HEK293 (cell line): ENCODE measurements around the gene CORO2B.

Experiments used
- CTCF ChIA-PET: fragments of 350-600 bp; formaldehyde crosslinking; extraction: SDS; loops from one replicate; lab custom pipeline; 2021; ENCODE audit warnings: antibody characterized with exemption; lab: Yijun Ruan, JAX
- POLR2A ChIA-PET: fragments of 300-600 bp; formaldehyde crosslinking; extraction: SDS; loops from one replicate; lab custom pipeline; 2020; ENCODE audit warnings: antibody characterized with exemption, inconsistent platforms; lab: Yijun Ruan, JAX
- H3K27ac ChIP-seq: fragments of 200-500 bp; sonication (Bioruptor generic); 2 replicates; pipeline ENCODE4 v1.5.1; 2014; ENCODE audit warnings: low read depth, low read length, control low read depth, inconsistent platforms; ENCODE audit errors: extremely low read depth
- H3K36me3 ChIP-seq, 2 experiments: fragments of 200-500 bp in 1 of 2; sonication (Bioruptor generic) in 1 of 2; 1 replicate in 1 of 2; 2 replicates in 1 of 2; pipeline ENCODE4 v1.5.1; 2014 to 2017; ENCODE audit warnings: inconsistent platforms in 2 of 2, low read length in 2 of 2; ENCODE audit not compliant: control insufficient read depth in 2 of 2, insufficient read depth in 1 of 2
- H3K4me1 ChIP-seq: fragments of 200-500 bp; sonication (Bioruptor generic); 2 replicates; pipeline ENCODE4 v1.5.1; 2014; ENCODE audit warnings: mild to moderate bottlenecking, low read length, inconsistent platforms; ENCODE audit not compliant: control insufficient read depth, insufficient read depth
- H3K4me3 ChIP-seq: 2 replicates; pipeline ENCODE4 v1.5.1; 2011; ENCODE audit warnings: low read depth, mild to moderate bottlenecking, control low read depth, low read length, moderate library complexity
- H3K9me3 ChIP-seq: fragments of 200-500 bp; sonication (Bioruptor generic); 2 replicates; pipeline ENCODE4 v1.5.1; 2014; ENCODE audit warnings: low read depth, low read length, inconsistent platforms; ENCODE audit not compliant: control insufficient read depth, insufficient read depth
- REPIN1 ChIP-seq: fragments of 450-650 bp; formaldehyde crosslinking; IDR thresholded peaks from 2 replicates; pipeline ENCODE4 v1.5.1; 2017; ENCODE audit warnings: missing biosample characterization, missing genetic modification characterization, low read depth
- ZBTB17 ChIP-seq: fragments of 450-650 bp; formaldehyde crosslinking; IDR thresholded peaks from 2 replicates; pipeline ENCODE4 v1.5.1; 2016; ENCODE audit warnings: missing biosample characterization, missing genetic modification characterization
- ZNF132 ChIP-seq: fragments of 450-650 bp; formaldehyde crosslinking; IDR thresholded peaks from 2 replicates; pipeline ENCODE4 v1.5.1; 2017; ENCODE audit warnings: missing biosample characterization, missing genetic modification characterization, borderline replicate concordance
- ZNF138 ChIP-seq: fragments of 450-650 bp; formaldehyde crosslinking; IDR thresholded peaks from 2 replicates; pipeline ENCODE4 v1.5.1; 2016; ENCODE audit warnings: missing biosample characterization, missing genetic modification characterization, borderline replicate concordance
- ZNF211 ChIP-seq: fragments of 450-650 bp; formaldehyde crosslinking; IDR thresholded peaks from 2 replicates; pipeline ENCODE4 v1.5.1; 2016; ENCODE audit warnings: low read depth, missing biosample characterization, missing genetic modification characterization
- ZNF221 ChIP-seq: fragments of 450-650 bp; formaldehyde crosslinking; IDR thresholded peaks from 2 replicates; pipeline ENCODE4 v1.5.1; 2017; ENCODE audit warnings: missing biosample characterization, missing genetic modification characterization, borderline replicate concordance
- ZNF302 ChIP-seq: fragments of 450-650 bp; formaldehyde crosslinking; IDR thresholded peaks from 2 replicates; pipeline ENCODE4 v1.5.1; 2016; ENCODE audit warnings: missing biosample characterization, missing genetic modification characterization, low read depth
- ZNF311 ChIP-seq: fragments of 450-650 bp; formaldehyde crosslinking; IDR thresholded peaks from 2 replicates; pipeline ENCODE4 v1.5.1; 2017; ENCODE audit warnings: missing biosample characterization, missing genetic modification characterization, borderline replicate concordance
- ZNF37A ChIP-seq: fragments of 450-650 bp; IDR thresholded peaks from 2 replicates; pipeline ENCODE4 v1.5.1; 2018; ENCODE audit warnings: missing biosample characterization, missing genetic modification characterization
- ZNF394 ChIP-seq: fragments of 450-650 bp; formaldehyde crosslinking; IDR thresholded peaks from 2 replicates; pipeline ENCODE4 v1.5.1; 2016; ENCODE audit warnings: missing biosample characterization, missing genetic modification characterization, mild to moderate bottlenecking, moderate library complexity, borderline replicate concordance
- ZNF48 ChIP-seq: fragments of 450-650 bp; formaldehyde crosslinking; IDR thresholded peaks from 2 replicates; pipeline ENCODE4 v1.5.1; 2016; ENCODE audit warnings: missing biosample characterization, missing genetic modification characterization
- ZNF501 ChIP-seq: fragments of 450-650 bp; formaldehyde crosslinking; IDR thresholded peaks from 2 replicates; pipeline ENCODE4 v1.5.1; 2016; ENCODE audit warnings: missing biosample characterization, missing genetic modification characterization
- ZNF521 ChIP-seq: fragments of 450-650 bp; formaldehyde crosslinking; IDR thresholded peaks from 2 replicates; pipeline ENCODE4 v1.5.1; 2017; ENCODE audit warnings: missing biosample characterization, mild to moderate bottlenecking, missing genetic modification characterization
- ZNF621 ChIP-seq: fragments of 450-650 bp; formaldehyde crosslinking; IDR thresholded peaks from 2 replicates; pipeline ENCODE4 v1.5.1; 2017; ENCODE audit warnings: missing biosample characterization, missing genetic modification characterization
- ZNF677 ChIP-seq: fragments of 450-650 bp; IDR thresholded peaks from 2 replicates; pipeline ENCODE4 v1.5.0; 2018; ENCODE audit warnings: missing biosample characterization, mild to moderate bottlenecking, missing genetic modification characterization, moderate library complexity
- ZNF692 ChIP-seq: fragments of 450-650 bp; formaldehyde crosslinking; IDR thresholded peaks from 2 replicates; pipeline ENCODE4 v1.5.1; 2016; ENCODE audit warnings: missing biosample characterization, missing genetic modification characterization
- ZNF777 ChIP-seq: fragments of 450-650 bp; formaldehyde crosslinking; IDR thresholded peaks from 2 replicates; pipeline ENCODE4 v1.5.1; 2017; ENCODE audit warnings: missing biosample characterization, missing genetic modification characterization, borderline replicate concordance
- ZNF792 ChIP-seq: fragments of 450-650 bp; formaldehyde crosslinking; IDR thresholded peaks from 2 replicates; pipeline ENCODE4 v1.5.1; 2016; ENCODE audit warnings: missing biosample characterization, missing genetic modification characterization
- ZNF837 ChIP-seq: fragments of 450-650 bp; formaldehyde crosslinking; IDR thresholded peaks from 2 replicates; pipeline ENCODE4 v1.5.1; 2016; ENCODE audit warnings: missing biosample characterization, missing genetic modification characterization
- ZXDB ChIP-seq: fragments of 450-650 bp; formaldehyde crosslinking; IDR thresholded peaks from 2 replicates; pipeline ENCODE4 v1.5.1; 2016; ENCODE audit warnings: missing biosample characterization, missing genetic modification characterization
- TF ChIP-seq, protein P1 (sequence below): fragments of 450-650 bp; formaldehyde crosslinking; IDR thresholded peaks from 2 replicates; pipeline ENCODE4 v1.5.1; 2017; ENCODE audit warnings: missing biosample characterization, missing genetic modification characterization
- TF ChIP-seq, protein P2 (sequence below): fragments of 450-650 bp; formaldehyde crosslinking; IDR thresholded peaks from 2 replicates; pipeline ENCODE4 v1.5.1; 2016; ENCODE audit warnings: missing biosample characterization, missing genetic modification characterization
- TF ChIP-seq, protein P3 (sequence below): fragments of 450-650 bp; formaldehyde crosslinking; IDR thresholded peaks from 2 replicates; pipeline ENCODE4 v1.5.1; 2016; ENCODE audit warnings: missing biosample characterization, missing genetic modification characterization
- TF ChIP-seq, protein P4 (sequence below): fragments of 450-650 bp; formaldehyde crosslinking; IDR thresholded peaks from 2 replicates; pipeline ENCODE4 v1.5.1; 2017; ENCODE audit warnings: missing biosample characterization, mild to moderate bottlenecking, missing genetic modification characterization, moderate library complexity
- TF ChIP-seq, protein P5 (sequence below): fragments of 450-650 bp; formaldehyde crosslinking; IDR thresholded peaks from 2 replicates; pipeline ENCODE4 v1.5.1; 2016; ENCODE audit warnings: missing biosample characterization, missing genetic modification characterization

The CORO2B gene

DNA sequence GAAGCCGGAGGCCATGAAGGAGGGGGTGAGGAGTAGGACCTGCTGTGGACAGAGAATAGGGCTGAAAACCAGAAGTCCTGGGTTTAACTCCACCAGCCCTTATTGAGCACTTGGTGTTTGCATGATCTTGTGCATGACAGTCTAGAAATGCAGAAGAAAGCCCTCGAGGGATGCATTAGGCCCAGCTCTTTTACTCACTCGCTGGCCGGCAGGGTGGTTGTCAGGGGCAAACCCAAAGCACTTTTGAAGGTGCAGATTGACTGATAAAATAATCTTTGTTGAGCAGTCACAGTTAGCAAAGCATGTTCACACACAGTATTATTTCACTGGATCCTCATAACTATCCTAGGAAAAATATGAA is 55.3 kb downstream of the CORO2B start:
- Histone ChIP-seq H3K36me3 (no peaks in the 10 kb centered on the region), H3K4me1 (no peaks in the 10 kb centered on the region), H3K9me3 (no peaks in the 10 kb centered on the region), H3K4me3 (no peak overlapping the region)
- TF ChIP-seq ZXDB (no peak), ZNF521 (no peak), ZNF837 (no peak), ZNF394 (tag by site-specific recombination) (no peak), ZNF302 (no peak), ZNF132 (tag by site-specific recombination) (no peak)
- TF ChIP-seq, protein P1, sequence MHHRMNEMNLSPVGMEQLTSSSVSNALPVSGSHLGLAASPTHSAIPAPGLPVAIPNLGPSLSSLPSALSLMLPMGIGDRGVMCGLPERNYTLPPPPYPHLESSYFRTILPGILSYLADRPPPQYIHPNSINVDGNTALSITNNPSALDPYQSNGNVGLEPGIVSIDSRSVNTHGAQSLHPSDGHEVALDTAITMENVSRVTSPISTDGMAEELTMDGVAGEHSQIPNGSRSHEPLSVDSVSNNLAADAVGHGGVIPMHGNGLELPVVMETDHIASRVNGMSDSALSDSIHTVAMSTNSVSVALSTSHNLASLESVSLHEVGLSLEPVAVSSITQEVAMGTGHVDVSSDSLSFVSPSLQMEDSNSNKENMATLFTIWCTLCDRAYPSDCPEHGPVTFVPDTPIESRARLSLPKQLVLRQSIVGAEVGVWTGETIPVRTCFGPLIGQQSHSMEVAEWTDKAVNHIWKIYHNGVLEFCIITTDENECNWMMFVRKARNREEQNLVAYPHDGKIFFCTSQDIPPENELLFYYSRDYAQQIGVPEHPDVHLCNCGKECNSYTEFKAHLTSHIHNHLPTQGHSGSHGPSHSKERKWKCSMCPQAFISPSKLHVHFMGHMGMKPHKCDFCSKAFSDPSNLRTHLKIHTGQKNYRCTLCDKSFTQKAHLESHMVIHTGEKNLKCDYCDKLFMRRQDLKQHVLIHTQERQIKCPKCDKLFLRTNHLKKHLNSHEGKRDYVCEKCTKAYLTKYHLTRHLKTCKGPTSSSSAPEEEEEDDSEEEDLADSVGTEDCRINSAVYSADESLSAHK (tag by site-specific recombination) = no peak
- TF ChIP-seq, all 188 proteins: peak for 0
- ChIA-PET POLR2A (interaction anchor here (0.5 kb wide), 1 partner anchor 179 kb away, joined by 3 read pairs; no protein-coding TSS in a partner anchor), CTCF (no interaction called here)
- H3K27ac ChIP-seq = no peak overlapping the region

GRCh38 chr15:68634531-68634930 is 55.7 kb downstream of the CORO2B start:
- ChIA-PET CTCF (interaction anchor here (0.7 to 1.6 kb wide), 4 partner anchors 11 to 84 kb away, joined by 3 to 5 read pairs (median 3); no protein-coding TSS in a partner anchor), POLR2A (interaction anchor here (0.5 to 1.0 kb wide), 2 partner anchors 21 to 179 kb away, joined by 3 read pairs; no protein-coding TSS in a partner anchor)
- Histone ChIP-seq H3K27ac (no peak overlapping the region), H3K4me3 (no peak overlapping the region), H3K4me1 (no peaks in the 10 kb centered on the region), H3K36me3 (no peaks in the 10 kb centered on the region), H3K9me3 (no peaks in the 10 kb centered on the region)
- TF ChIP-seq, protein P2, sequence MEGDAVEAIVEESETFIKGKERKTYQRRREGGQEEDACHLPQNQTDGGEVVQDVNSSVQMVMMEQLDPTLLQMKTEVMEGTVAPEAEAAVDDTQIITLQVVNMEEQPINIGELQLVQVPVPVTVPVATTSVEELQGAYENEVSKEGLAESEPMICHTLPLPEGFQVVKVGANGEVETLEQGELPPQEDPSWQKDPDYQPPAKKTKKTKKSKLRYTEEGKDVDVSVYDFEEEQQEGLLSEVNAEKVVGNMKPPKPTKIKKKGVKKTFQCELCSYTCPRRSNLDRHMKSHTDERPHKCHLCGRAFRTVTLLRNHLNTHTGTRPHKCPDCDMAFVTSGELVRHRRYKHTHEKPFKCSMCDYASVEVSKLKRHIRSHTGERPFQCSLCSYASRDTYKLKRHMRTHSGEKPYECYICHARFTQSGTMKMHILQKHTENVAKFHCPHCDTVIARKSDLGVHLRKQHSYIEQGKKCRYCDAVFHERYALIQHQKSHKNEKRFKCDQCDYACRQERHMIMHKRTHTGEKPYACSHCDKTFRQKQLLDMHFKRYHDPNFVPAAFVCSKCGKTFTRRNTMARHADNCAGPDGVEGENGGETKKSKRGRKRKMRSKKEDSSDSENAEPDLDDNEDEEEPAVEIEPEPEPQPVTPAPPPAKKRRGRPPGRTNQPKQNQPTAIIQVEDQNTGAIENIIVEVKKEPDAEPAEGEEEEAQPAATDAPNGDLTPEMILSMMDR (tag by site-specific recombination) = no peak
- no peak for TF ChIP-seq ZNF311
- no peak for TF ChIP-seq ZNF501 (tag by site-specific recombination)
- TF ChIP-seq ZNF37A = no peak
- no peak for TF ChIP-seq ZNF792
- no peak for TF ChIP-seq REPIN1 (tag by site-specific recombination)

- POLR2A ChIA-PET = interaction anchor here (1.0 kb wide), 1 partner anchor 20 kb away, joined by 3 read pairs; no protein-coding TSS in a partner anchor
- H3K4me1 ChIP-seq = no peaks in the 10 kb centered on the region
- no peaks in the 10 kb centered on the region for H3K9me3 ChIP-seq
- H3K36me3 ChIP-seq = no peaks in the 10 kb centered on the region
- no peak overlapping the region for H3K4me3 ChIP-seq
- CTCF ChIA-PET = interaction anchor here (0.7 to 2.2 kb wide), 6 partner anchors 10 to 290 kb away, joined by 3 to 6 read pairs (median 3); no protein-coding TSS in a partner anchor
- H3K27ac ChIP-seq = no peak overlapping the region
- no peak for TF ChIP-seq ZNF221 (tag by site-specific recombination)
- no peak for TF ChIP-seq ZNF692 (tag by site-specific recombination)
- TF ChIP-seq ZNF621 = no peak
- TF ChIP-seq ZNF138 (tag by site-specific recombination) = no peak
- no peak for TF ChIP-seq ZNF837
- TF ChIP-seq, protein P3, sequence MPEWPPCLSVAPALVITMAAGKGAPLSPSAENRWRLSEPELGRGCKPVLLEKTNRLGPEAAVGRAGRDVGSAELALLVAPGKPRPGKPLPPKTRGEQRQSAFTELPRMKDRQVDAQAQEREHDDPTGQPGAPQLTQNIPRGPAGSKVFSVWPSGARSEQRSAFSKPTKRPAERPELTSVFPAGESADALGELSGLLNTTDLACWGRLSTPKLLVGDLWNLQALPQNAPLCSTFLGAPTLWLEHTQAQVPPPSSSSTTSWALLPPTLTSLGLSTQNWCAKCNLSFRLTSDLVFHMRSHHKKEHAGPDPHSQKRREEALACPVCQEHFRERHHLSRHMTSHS (tag by site-specific recombination) = no peak
- no peak for TF ChIP-seq ZNF777 (tag by site-specific recombination)
- TF ChIP-seq ZBTB17 = no peak
- TF ChIP-seq ZNF211 (tag by site-specific recombination) = no peak
- no peak for TF ChIP-seq ZNF677 (tag by site-specific recombination)
- TF ChIP-seq, protein P4, sequence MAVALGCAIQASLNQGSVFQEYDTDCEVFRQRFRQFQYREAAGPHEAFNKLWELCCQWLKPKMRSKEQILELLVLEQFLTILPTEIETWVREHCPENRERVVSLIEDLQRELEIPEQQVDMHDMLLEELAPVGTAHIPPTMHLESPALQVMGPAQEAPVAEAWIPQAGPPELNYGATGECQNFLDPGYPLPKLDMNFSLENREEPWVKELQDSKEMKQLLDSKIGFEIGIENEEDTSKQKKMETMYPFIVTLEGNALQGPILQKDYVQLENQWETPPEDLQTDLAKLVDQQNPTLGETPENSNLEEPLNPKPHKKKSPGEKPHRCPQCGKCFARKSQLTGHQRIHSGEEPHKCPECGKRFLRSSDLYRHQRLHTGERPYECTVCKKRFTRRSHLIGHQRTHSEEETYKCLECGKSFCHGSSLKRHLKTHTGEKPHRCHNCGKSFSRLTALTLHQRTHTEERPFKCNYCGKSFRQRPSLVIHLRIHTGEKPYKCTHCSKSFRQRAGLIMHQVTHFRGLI (tag by site-specific recombination) = no peak
- TF ChIP-seq ZNF48 = no peak
- TF ChIP-seq, protein P5, sequence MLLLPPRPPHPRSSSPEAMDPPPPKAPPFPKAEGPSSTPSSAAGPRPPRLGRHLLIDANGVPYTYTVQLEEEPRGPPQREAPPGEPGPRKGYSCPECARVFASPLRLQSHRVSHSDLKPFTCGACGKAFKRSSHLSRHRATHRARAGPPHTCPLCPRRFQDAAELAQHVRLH = no peak
Measured at GRCh38 chr15:68635141-68635540, 56.3 kb downstream of the CORO2B start.
